ENCODE measurements around the gene RRP1B. TPM values are rescaled to one million over a fixed set of nuclear protein-coding genes. Genes with fewer than 3 reads are reported as not detected.
"Not testable (repeated sequence)": the region's sequence is repeated elsewhere in the genome, so short reads cannot be mapped to it uniquely, and the experiment has no call there.

Gene RRP1B
- total and polyA plus RNA-seq, 2 experiments from 2014 or later: 13.6 to 15.0 TPM

DNA sequence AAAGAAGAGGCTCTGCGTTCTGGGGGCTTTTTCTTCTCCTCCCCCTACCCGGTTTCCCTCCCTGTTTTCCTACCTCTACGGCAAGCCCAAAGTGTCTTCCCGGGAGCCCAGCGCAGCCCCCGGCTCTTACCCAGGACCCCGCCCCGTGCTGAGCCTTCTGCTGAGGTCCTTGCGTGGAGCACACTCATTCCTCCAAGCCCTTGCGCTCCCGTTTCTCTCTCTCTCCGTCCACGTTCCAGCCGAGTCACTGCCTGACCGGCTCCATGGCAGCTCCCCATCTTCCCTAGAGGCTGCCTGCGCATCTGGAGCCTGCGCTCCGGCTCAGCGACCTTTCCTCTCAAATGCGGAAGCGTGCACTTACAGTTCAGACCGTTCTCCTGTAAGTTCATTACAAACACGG, 34.6 kb downstream of the RRP1B start:
- TF ChIP-seq EZH2phosphoT487 (IDR thresholded peaks at IDR 0.05; ENCODE audit: insufficient read depth, low read depth) (no peak), EZH2 (IDR thresholded peaks at IDR 0.05; ENCODE audit: insufficient read depth, poor library complexity, severe bottlenecking) (no peak)
- H3K9ac ChIP-seq: no peak overlapping the region
- H3K4me3 ChIP-seq: no peak overlapping the region
- H3K27me3 ChIP-seq (replicated peaks; ENCODE audit: insufficient read depth): no peaks in the 10 kb centered on the region
- no peaks in the 10 kb centered on the region for H3K9me3 ChIP-seq (ENCODE audit: low read depth)
- H3K79me2 ChIP-seq (ENCODE audit: insufficient read depth): no peaks in the 10 kb centered on the region
- no peak overlapping the region for H3K27ac ChIP-seq
- H3K4me2 ChIP-seq (ENCODE audit: unreplicated experiment): no peak overlapping the region
- peaks cover 6% of the 10 kb centered on the region; the same call in 1 of the 2 replicates for H3K36me3 ChIP-seq (ENCODE audit: low read depth)
- DNase-seq: no peak
- H4K20me1 ChIP-seq (ENCODE audit: insufficient read depth): no peaks in the 10 kb centered on the region
- no peaks in the 10 kb centered on the region for H3K9me2 ChIP-seq (ENCODE audit: insufficient read depth)
- no peak overlapping the region for H2AFZ ChIP-seq
- H3F3A ChIP-seq (ENCODE audit: insufficient read depth): no peaks in the 10 kb centered on the region
- no peaks in the 10 kb centered on the region for H3K4me1 ChIP-seq (ENCODE audit: insufficient read depth)
- in situ Hi-C loops (cut with MboI): no loop called here
- WGBS, 2 experiments (ENCODE audit: low coverage in 1 of 2, low lambda C conversion rate in 2 of 2, missing lambda C conversion rate in 2 of 2): 97 to 98% methylated on average over 23 of the region's 23 CpGs

DNA sequence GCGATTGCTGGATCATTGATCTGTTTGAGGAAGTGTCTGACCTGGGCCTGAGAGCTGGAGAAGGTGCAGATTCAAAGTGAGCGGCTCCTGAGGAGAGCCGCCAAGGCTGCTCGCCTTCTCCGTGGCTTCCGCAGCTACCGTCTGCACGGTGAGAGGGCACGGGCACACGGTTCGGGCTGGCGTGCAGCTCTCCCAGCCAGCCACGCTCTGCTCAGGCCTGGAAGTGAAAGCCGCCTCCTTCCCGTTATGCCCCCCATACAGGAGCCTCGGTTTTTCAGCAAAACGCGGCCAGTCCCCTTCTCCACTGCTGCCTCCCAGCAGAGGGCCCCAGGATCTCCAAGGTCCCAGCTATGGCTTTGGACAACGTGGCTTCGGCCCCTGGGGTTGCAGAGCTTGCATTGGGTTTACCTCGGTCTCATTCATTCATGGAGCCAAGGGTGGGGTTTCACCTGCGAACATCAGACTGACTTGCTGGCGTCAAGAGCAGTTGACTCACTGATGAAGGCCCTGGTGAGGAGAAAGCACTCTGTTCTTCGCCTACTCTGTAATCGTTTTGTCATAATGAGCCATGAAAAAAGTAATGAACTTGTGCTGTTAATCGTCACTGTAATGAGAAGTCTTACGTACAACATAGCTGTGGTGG, 35.2 kb downstream of the RRP1B start:
- in situ Hi-C loops (cut with MboI): no loop called here
- H3K9me2 ChIP-seq (ENCODE audit: insufficient read depth): no peaks in the 10 kb centered on the region
- no peaks in the 10 kb centered on the region for H3F3A ChIP-seq (ENCODE audit: insufficient read depth)
- H3K27ac ChIP-seq: no peak overlapping the region
- no peak overlapping the region for H3K4me3 ChIP-seq
- H2AFZ ChIP-seq: no peak overlapping the region
- H3K36me3 ChIP-seq (ENCODE audit: low read depth): peaks cover 6% of the 10 kb centered on the region; the same call in 1 of the 2 replicates
- no peaks in the 10 kb centered on the region for H3K9me3 ChIP-seq (ENCODE audit: low read depth)
- no peaks in the 10 kb centered on the region for H3K4me1 ChIP-seq (ENCODE audit: insufficient read depth)
- DNase-seq: no peak
- no peaks in the 10 kb centered on the region for H3K79me2 ChIP-seq (ENCODE audit: insufficient read depth)
- 92% methylated on average over 27 of the region's 27 CpGs for WGBS, 2 experiments (ENCODE audit: low coverage in 1 of 2, low lambda C conversion rate in 2 of 2, missing lambda C conversion rate in 2 of 2)
- H3K4me2 ChIP-seq (ENCODE audit: unreplicated experiment): no peak overlapping the region
- TF ChIP-seq EZH2 (IDR thresholded peaks at IDR 0.05; ENCODE audit: insufficient read depth, poor library complexity, severe bottlenecking) (no peak), EZH2phosphoT487 (IDR thresholded peaks at IDR 0.05; ENCODE audit: insufficient read depth, low read depth) (no peak)
- no peaks in the 10 kb centered on the region for H3K27me3 ChIP-seq (replicated peaks; ENCODE audit: insufficient read depth)
- H4K20me1 ChIP-seq (ENCODE audit: insufficient read depth): no peaks in the 10 kb centered on the region
- H3K9ac ChIP-seq: no peak overlapping the region

- H3K4me1 ChIP-seq (ENCODE audit: insufficient read depth): no peaks in the 10 kb centered on the region
- H4K20me1 ChIP-seq (ENCODE audit: insufficient read depth): no peaks in the 10 kb centered on the region
- no peaks in the 10 kb centered on the region for H3K9me3 ChIP-seq (ENCODE audit: low read depth)
- H2AFZ ChIP-seq: no peak overlapping the region
- no peaks in the 10 kb centered on the region for H3K27me3 ChIP-seq (replicated peaks; ENCODE audit: insufficient read depth)
- no peak overlapping the region for H3K27ac ChIP-seq
- no peak overlapping the region for H3K9ac ChIP-seq
- TF ChIP-seq EZH2 (IDR thresholded peaks at IDR 0.05; ENCODE audit: insufficient read depth, poor library complexity, severe bottlenecking): no peak
- TF ChIP-seq EZH2phosphoT487 (IDR thresholded peaks at IDR 0.05; ENCODE audit: insufficient read depth, low read depth): no peak
- no peak overlapping the region for H3K4me2 ChIP-seq (ENCODE audit: unreplicated experiment)
- in situ Hi-C loops (cut with MboI): no loop called here
- 95 to 96% methylated on average over 16 to 17 of the region's 17 CpGs for WGBS, 2 experiments (ENCODE audit: low coverage in 1 of 2, low lambda C conversion rate in 2 of 2, missing lambda C conversion rate in 2 of 2)
- H3K4me3 ChIP-seq: no peak overlapping the region
- DNase-seq: no peak
- H3K9me2 ChIP-seq (ENCODE audit: insufficient read depth): no peaks in the 10 kb centered on the region
- peaks cover 6% of the 10 kb centered on the region; the same call in 1 of the 2 replicates for H3K36me3 ChIP-seq (ENCODE audit: low read depth)
- no peaks in the 10 kb centered on the region for H3K79me2 ChIP-seq (ENCODE audit: insufficient read depth)
- H3F3A ChIP-seq (ENCODE audit: insufficient read depth): no peaks in the 10 kb centered on the region
Measured at GRCh38 chr21:43696214-43696613, 36.9 kb downstream of the RRP1B start.

GRCh38 chr21:43697758-43698643, 38.6 kb downstream of the RRP1B start:
- in situ Hi-C loops (cut with MboI): no loop called here
- Histone ChIP-seq H3K9ac (no peak overlapping the region), H4K20me1 (ENCODE audit: insufficient read depth) (no peaks in the 10 kb centered on the region), H3K9me3 (ENCODE audit: low read depth) (no peaks in the 10 kb centered on the region), H3K36me3 (ENCODE audit: low read depth) (peaks cover 6% of the 10 kb centered on the region; the same call in 1 of the 2 replicates), H3K27ac (no peak overlapping the region), H3K4me3 (no peak overlapping the region), H3K27me3 (replicated peaks; ENCODE audit: insufficient read depth) (no peaks in the 10 kb centered on the region), H3K4me1 (ENCODE audit: insufficient read depth) (0 out of 2 replicates have a peak, but pooled peaks cover 6% of the 10 kb centered on the region), H3K9me2 (ENCODE audit: insufficient read depth) (no peaks in the 10 kb centered on the region), H3F3A (ENCODE audit: insufficient read depth) (no peaks in the 10 kb centered on the region), H2AFZ (no peak overlapping the region), H3K4me2 (ENCODE audit: unreplicated experiment) (no peak overlapping the region), H3K79me2 (ENCODE audit: insufficient read depth) (no peaks in the 10 kb centered on the region)
- TF ChIP-seq EZH2 (IDR thresholded peaks at IDR 0.05; ENCODE audit: insufficient read depth, poor library complexity, severe bottlenecking) (no peak), EZH2phosphoT487 (IDR thresholded peaks at IDR 0.05; ENCODE audit: insufficient read depth, low read depth) (no peak)
- peak; percentile 46 for DNase-seq
- WGBS, 2 experiments (ENCODE audit: low coverage in 1 of 2, low lambda C conversion rate in 2 of 2, missing lambda C conversion rate in 2 of 2): 93 to 94% methylated on average over 11 of the region's 11 CpGs

DNA sequence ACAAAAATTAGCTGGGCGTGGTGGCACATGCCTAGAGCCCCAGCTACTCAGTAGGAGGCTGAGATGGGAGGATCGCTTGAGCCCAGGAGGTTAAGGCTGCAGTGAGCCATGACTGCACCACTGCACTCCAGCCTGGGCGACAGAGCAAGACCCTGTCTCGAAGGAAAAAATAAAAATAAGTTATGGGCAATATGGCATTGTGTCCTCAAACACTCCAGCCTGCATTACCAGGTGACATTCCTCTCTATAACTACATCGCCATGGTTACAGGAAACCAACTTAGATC, 40.1 kb downstream of the RRP1B start:
- H3K9me3 ChIP-seq (ENCODE audit: low read depth); H3K27me3 ChIP-seq (replicated peaks; ENCODE audit: insufficient read depth); H3K4me2 ChIP-seq (ENCODE audit: unreplicated experiment); DNase-seq; H3K4me3 ChIP-seq; H3K4me1 ChIP-seq (ENCODE audit: insufficient read depth); H4K20me1 ChIP-seq (ENCODE audit: insufficient read depth); H3K36me3 ChIP-seq (ENCODE audit: low read depth); H3K27ac ChIP-seq; H3F3A ChIP-seq (ENCODE audit: insufficient read depth); H3K79me2 ChIP-seq (ENCODE audit: insufficient read depth); H3K9ac ChIP-seq; in situ Hi-C loops (cut with MboI); H2AFZ ChIP-seq; H3K9me2 ChIP-seq (ENCODE audit: insufficient read depth): not testable (repeated sequence)
- WGBS, 2 experiments (ENCODE audit: low coverage in 1 of 2, low lambda C conversion rate in 2 of 2, missing lambda C conversion rate in 2 of 2): 75% methylated on average over 5 of the region's 5 CpGs
